HG03571 (cell line): ENCODE data around the gene C20orf173.

Experiments
- ATAC-seq: cut with Tn5 transposase; IDR thresholded peaks from one replicate; pipeline ENCODE4 v1.9.1; 2021; ENCODE audit not compliant: unreplicated experiment

C20orf173 gene

GRCh38 chr20:35508493-35509218 lies 20.8 kb downstream of the C20orf173 start:
- no peak for ATAC-seq

GRCh38 chr20:35506872-35507638 lies 22.4 kb downstream of the C20orf173 start:
- no peak for ATAC-seq

GRCh38 chr20:35506179-35506578 lies 23.3 kb downstream of the C20orf173 start:
- no peak for ATAC-seq

GRCh38 chr20:35504751-35505150 lies 24.7 kb downstream of the C20orf173 start:
- no peak for ATAC-seq

GRCh38 chr20:35503841-35504561 lies 25.5 kb downstream of the C20orf173 start:
- ATAC-seq: no peak

- ATAC-seq: no peak
These were observed 26.2 kb downstream of the C20orf173 start for GRCh38 chr20:35503281-35503680.

GRCh38 chr20:35502352-35502751 lies 27.1 kb downstream of the C20orf173 start:
- no peak for ATAC-seq

GRCh38 chr20:35499271-35499670 lies 30.2 kb downstream of the C20orf173 start:
- no peak for ATAC-seq

- no peak for ATAC-seq
These were observed 31.7 kb downstream of the C20orf173 start for GRCh38 chr20:35497780-35498189.

- no peak for ATAC-seq
These were observed 32.1 kb downstream of the C20orf173 start for GRCh38 chr20:35497320-35497719.

- no peak for ATAC-seq
These were observed 33.0 kb downstream of the C20orf173 start for GRCh38 chr20:35496481-35496880.

GRCh38 chr20:35492352-35492751 lies 37.1 kb downstream of the C20orf173 start:
- no peak for ATAC-seq

GRCh38 chr20:35491823-35492222 lies 37.6 kb downstream of the C20orf173 start:
- ATAC-seq: no peak

- ATAC-seq: peak; percentile 91
These were observed 38.7 kb downstream of the C20orf173 start for GRCh38 chr20:35490736-35491181.

- ATAC-seq: no peak
These were observed 39.7 kb downstream of the C20orf173 start for GRCh38 chr20:35489717-35490116.

GRCh38 chr20:35487479-35487878 lies 42.0 kb downstream of the C20orf173 start:
- ATAC-seq: no peak

GRCh38 chr20:35479798-35480197 lies 49.7 kb downstream of the C20orf173 start:
- ATAC-seq: no peak

- ATAC-seq: no peak
These were observed 50.5 kb downstream of the C20orf173 start for GRCh38 chr20:35478804-35479472.
